ENCODE results near the gene AGBL3.

AGBL3 gene

DNA sequence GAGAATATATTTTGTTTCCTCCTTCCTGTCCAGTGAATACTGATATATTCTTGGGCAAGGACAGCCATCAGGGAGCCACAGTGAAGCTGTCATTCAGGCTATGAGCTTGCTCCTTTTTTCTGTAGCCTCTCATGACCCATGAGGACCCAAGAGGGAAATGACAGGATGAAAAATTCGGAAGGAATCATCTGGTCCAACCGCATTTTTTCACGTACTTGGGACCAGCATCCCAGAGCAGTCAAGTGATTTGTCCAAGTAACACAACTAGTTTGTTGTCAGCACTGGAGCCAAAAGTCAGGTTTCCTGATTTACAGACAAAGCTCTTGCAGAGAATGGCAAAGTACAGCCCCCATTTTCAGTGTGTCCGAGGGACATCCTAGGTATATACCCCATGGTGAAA, 47.2 kb upstream of the AGBL3 start:
- H3K36me3 ChIP-seq (replicated peaks; ENCODE audit: insufficient read depth, low read length) = no peaks in the 10 kb centered on the region

DNA sequence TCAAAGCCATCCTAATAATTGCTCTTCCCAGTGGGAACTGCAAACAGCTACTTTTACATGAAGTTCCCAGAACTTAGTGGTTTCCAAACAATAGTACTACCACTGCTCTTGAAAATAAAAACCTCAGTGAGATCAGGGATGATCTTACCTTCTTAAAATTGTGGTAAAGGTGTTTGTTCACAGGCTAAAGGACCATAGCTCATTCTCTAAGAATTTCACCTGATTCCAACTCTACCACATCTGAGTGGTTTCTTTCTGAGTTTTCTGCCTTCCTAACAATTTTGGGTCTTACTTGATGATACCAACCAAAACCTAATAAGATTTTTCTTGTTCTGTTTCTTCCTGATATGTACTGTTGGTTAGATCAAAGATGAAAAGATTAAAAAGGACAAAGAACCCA, 45.6 kb upstream of the AGBL3 start:
- Histone ChIP-seq H3K36me3 (replicated peaks; ENCODE audit: insufficient read depth, low read length) (no peaks in the 10 kb centered on the region), H3K4me3 (ENCODE audit: low read length) (no peak overlapping the region), H3K79me2 (ENCODE audit: low read length) (no peaks in the 10 kb centered on the region), H4K20me1 (ENCODE audit: insufficient read depth, low read length) (no peaks in the 10 kb centered on the region), H3K4me1 (ENCODE audit: low read length) (no peaks in the 10 kb centered on the region), H3K27ac (ENCODE audit: low read length) (no peak overlapping the region), H3K4me2 (ENCODE audit: low read depth, low read length) (no peak overlapping the region), H3K27me3 (replicated peaks; ENCODE audit: insufficient read depth, low read length) (peaks cover 1% of the 10 kb centered on the region; the same call in 1 of the 2 replicates), H3K9me2 (replicated peaks; ENCODE audit: insufficient read depth, low read length) (no peaks in the 10 kb centered on the region), H2AFZ (ENCODE audit: low read length) (no peak overlapping the region), H3K9ac (ENCODE audit: low read length) (no peak overlapping the region), H3K9me3 (replicated peaks; ENCODE audit: insufficient read depth, low read length) (no peaks in the 10 kb centered on the region), H3F3A (ENCODE audit: insufficient read depth, low read length) (no peaks in the 10 kb centered on the region)
- TF ChIP-seq, protein P1, sequence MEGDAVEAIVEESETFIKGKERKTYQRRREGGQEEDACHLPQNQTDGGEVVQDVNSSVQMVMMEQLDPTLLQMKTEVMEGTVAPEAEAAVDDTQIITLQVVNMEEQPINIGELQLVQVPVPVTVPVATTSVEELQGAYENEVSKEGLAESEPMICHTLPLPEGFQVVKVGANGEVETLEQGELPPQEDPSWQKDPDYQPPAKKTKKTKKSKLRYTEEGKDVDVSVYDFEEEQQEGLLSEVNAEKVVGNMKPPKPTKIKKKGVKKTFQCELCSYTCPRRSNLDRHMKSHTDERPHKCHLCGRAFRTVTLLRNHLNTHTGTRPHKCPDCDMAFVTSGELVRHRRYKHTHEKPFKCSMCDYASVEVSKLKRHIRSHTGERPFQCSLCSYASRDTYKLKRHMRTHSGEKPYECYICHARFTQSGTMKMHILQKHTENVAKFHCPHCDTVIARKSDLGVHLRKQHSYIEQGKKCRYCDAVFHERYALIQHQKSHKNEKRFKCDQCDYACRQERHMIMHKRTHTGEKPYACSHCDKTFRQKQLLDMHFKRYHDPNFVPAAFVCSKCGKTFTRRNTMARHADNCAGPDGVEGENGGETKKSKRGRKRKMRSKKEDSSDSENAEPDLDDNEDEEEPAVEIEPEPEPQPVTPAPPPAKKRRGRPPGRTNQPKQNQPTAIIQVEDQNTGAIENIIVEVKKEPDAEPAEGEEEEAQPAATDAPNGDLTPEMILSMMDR (IDR thresholded peaks at IDR 0.05; ENCODE audit: low read length) = no peak
- TF ChIP-seq EZH2 (optimal IDR thresholded peaks at IDR 0.05; ENCODE audit: low read depth, low read length) = no peak
- TF ChIP-seq EZH2phosphoT487 (IDR thresholded peaks at IDR 0.05; ENCODE audit: low read length) = no peak
- no peak for DNase-seq

More for the DNA sequence above, 47.2 kb upstream of the AGBL3 start:
- no peaks in the 10 kb centered on the region for H3K79me2 ChIP-seq (ENCODE audit: low read length)
- no peaks in the 10 kb centered on the region for H3K9me3 ChIP-seq (replicated peaks; ENCODE audit: insufficient read depth, low read length)
- no peak for DNase-seq
- no peak overlapping the region for H3K9ac ChIP-seq (ENCODE audit: low read length)
- no peaks in the 10 kb centered on the region for H4K20me1 ChIP-seq (ENCODE audit: insufficient read depth, low read length)
- H3F3A ChIP-seq (ENCODE audit: insufficient read depth, low read length) = no peaks in the 10 kb centered on the region
- H3K27me3 ChIP-seq (replicated peaks; ENCODE audit: insufficient read depth, low read length) = peaks cover 7% of the 10 kb centered on the region
- no peaks in the 10 kb centered on the region for H3K9me2 ChIP-seq (replicated peaks; ENCODE audit: insufficient read depth, low read length)
- no peak for TF ChIP-seq EZH2 (optimal IDR thresholded peaks at IDR 0.05; ENCODE audit: low read depth, low read length)
- TF ChIP-seq, protein P1 (IDR thresholded peaks at IDR 0.05; ENCODE audit: low read length) = no peak
- no peak for TF ChIP-seq EZH2phosphoT487 (IDR thresholded peaks at IDR 0.05; ENCODE audit: low read length)
- H3K4me2 ChIP-seq (ENCODE audit: low read depth, low read length) = no peak overlapping the region
- H2AFZ ChIP-seq (ENCODE audit: low read length) = no peak overlapping the region
- H3K27ac ChIP-seq (ENCODE audit: low read length) = no peak overlapping the region
- no peak overlapping the region for H3K4me3 ChIP-seq (ENCODE audit: low read length)
- H3K4me1 ChIP-seq (ENCODE audit: low read length) = no peaks in the 10 kb centered on the region

DNA sequence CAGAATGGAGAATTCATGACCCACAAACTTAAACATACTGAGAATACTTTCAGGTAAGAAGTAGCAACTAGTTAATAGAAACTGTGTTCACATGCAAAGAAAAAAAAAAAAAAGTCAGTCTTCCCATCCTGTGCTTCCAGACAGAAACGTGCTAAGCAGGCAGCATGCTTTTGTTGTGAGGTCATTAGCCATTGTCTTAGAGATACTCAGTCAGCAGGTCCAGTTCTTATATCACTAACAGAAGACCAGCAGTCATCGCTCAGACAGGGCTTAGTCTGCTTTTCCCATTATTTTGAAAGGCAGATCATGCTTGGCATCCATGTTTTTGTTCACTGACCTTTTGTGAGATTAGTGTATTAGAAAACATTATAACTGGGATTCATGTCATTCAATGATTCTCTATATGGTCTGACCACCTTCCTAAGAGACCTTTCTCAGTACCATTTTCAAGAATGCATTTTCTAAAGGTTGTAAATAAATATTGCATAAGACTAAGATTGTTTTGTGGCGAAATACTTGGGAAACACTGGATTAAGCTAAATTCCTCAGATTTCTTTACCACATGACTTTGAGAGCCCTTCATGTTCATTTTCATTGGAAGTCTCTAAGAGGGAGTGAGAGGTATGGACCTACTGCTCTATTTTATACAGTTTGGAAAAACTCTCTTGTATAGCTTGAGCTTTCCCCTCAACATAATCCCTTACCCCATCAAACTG, 45.0 kb upstream of the AGBL3 start:
- H3K79me2 ChIP-seq (ENCODE audit: low read length) = no peaks in the 10 kb centered on the region
- no peaks in the 10 kb centered on the region for H3K9me3 ChIP-seq (replicated peaks; ENCODE audit: insufficient read depth, low read length)
- H3K4me1 ChIP-seq (ENCODE audit: low read length) = no peaks in the 10 kb centered on the region
- H3K4me2 ChIP-seq (ENCODE audit: low read depth, low read length) = no peak overlapping the region
- DNase-seq = no peak
- no peak overlapping the region for H3K9ac ChIP-seq (ENCODE audit: low read length)
- no peak overlapping the region for H2AFZ ChIP-seq (ENCODE audit: low read length)
- TF ChIP-seq EZH2phosphoT487 (IDR thresholded peaks at IDR 0.05; ENCODE audit: low read length) = no peak
- TF ChIP-seq EZH2 (optimal IDR thresholded peaks at IDR 0.05; ENCODE audit: low read depth, low read length) = no peak
- TF ChIP-seq, protein P1 (IDR thresholded peaks at IDR 0.05; ENCODE audit: low read length) = no peak
- H3F3A ChIP-seq (ENCODE audit: insufficient read depth, low read length) = no peaks in the 10 kb centered on the region
- no peaks in the 10 kb centered on the region for H3K36me3 ChIP-seq (replicated peaks; ENCODE audit: insufficient read depth, low read length)
- H3K27ac ChIP-seq (ENCODE audit: low read length) = no peak overlapping the region
- no peaks in the 10 kb centered on the region for H4K20me1 ChIP-seq (ENCODE audit: insufficient read depth, low read length)
- H3K4me3 ChIP-seq (ENCODE audit: low read length) = no peak overlapping the region
- H3K9me2 ChIP-seq (replicated peaks; ENCODE audit: insufficient read depth, low read length) = no peaks in the 10 kb centered on the region
- no peaks in the 10 kb centered on the region for H3K27me3 ChIP-seq (replicated peaks; ENCODE audit: insufficient read depth, low read length)

Measured in MM.1S (cell line).